SKM-1 treated with dmso at 0.1 percent for 144 hours (cell line): Measurements from ENCODE around the gene UTS2.

Source experiments
- DNase-seq: peaks from one replicate; lab custom pipeline; 2025; ENCODE audit not compliant: unreplicated experiment; lab: John Stamatoyannopoulos, UW

Gene UTS2

DNA sequence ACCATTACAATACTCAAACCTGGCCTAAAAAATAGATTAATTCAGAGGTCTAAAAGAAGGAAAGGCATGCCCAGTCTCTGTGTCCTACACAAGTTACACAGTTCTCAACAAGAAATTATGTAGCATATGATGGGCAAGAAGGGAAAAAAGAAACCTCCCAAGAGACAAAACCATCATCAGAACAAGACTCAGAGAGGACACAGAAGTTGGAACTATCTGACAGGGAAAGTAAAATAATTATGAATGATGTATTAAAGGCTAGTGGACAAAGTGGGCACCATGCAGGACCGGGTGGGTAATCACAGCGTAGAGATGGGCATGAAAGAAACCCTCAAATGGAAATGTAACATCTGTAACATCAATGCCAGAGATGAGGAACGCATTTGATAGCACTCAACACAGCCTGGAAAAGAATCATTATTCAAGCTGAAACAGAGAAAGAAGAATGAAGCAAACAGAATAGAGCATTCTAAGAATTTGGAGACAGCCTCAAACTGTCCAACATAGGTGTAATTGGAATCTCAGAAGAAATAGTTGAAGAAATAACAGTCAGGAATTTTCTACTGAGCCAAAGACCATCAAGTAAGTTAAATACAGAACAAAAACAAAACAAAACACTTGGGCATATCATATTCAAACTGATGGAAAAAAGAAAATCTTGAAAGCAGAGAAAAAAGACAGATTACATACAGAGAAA is 39.0 kb downstream of the UTS2 start:
- no peak for DNase-seq

DNA sequence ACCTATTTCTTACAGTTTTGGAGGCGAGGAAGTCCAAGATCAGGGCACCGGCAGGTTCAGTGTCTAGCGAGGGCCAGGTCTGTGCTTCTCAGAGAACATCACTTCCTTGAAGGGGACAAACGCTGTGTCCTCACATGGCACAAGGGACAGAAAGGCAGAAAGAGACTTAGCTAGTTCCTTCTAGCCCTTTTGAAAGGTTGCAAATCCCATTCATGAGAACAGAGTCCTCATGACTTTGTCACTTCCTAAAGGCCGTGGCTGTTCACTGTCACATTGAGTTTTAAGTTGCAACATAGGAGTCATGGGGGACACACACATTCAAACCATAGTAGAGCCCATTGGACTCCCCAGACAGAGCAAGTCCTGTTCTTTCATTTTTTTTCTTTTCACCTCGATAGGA is 41.4 kb downstream of the UTS2 start:
- no peak for DNase-seq

DNA sequence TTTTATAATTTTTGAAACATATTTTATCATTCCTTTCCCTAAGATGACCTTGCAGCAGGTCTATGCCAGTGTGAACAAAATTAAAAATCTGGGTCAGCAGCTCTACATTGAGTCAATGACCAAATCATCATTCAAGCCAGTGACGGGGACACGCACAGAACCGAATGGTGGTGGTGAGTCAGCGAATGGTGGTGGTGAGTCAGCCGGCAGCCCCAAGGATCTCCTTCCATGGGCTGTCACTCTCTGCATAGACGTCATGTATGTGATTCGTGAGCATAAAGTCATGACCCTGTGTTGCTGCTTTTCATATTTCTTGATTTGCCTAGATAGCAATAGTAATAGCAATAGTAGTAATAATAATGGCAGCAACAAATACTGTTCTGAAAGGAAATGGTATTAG is 42.5 kb downstream of the UTS2 start:
- no peak for DNase-seq

DNA sequence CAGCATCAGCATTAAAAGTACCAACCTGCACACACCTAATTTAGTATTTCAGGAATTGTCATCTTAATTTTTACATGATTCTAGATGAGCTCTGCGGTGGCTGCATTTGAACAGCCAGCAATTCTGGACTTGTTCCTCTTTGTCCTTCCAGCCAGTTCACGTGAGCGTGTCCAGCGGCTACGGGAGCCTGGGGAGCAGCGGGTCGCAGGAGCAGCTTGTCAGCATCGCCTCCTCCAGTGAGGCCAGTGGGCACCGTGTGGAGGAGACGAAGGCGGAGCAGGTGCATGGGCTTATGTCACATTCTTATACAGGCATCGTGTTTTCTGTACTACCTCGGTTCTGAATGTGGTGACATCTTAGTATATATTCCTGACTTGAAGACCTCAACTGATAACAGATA is 43.1 kb downstream of the UTS2 start:
- DNase-seq = no peak

DNA sequence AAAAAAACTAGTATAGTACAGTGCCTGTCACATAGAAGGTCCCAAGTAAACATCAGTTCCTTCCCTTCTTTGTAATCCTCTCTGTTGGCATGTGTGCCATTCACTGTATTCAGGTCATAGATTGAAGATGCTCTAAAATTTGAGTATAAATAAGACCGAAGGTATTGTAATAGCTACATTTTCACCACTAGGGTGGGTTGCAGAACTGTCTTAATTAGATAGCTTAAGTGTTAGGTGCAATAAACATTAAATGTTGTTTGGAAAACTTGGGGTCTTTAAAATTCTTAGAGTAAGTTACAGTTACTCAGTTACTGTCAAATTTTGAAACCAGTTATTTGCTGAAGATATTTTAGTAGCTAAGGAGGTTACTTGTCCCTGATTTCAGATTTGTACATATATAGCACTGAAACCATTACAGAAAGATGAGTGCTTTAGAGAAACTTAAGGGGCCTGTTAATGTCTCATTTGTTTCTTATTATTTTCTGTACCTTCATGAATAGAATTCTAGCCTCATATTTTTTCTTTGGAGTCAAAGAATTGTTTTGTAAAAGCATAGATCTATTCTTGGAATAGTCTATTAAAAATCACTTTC is 44.5 kb downstream of the UTS2 start:
- DNase-seq = peak; percentile 28

- DNase-seq = no peak
Observed at GRCh38 chr1:7805460-7805859, 47.4 kb downstream of the UTS2 start.
